HG03159 (cell line): ENCODE results near the gene NEK4.

Experiments used
- ATAC-seq: cut with Tn5 transposase; IDR thresholded peaks from one replicate; pipeline ENCODE4 v1.9.1; 2021; ENCODE audit warnings: mild to moderate bottlenecking, moderate library complexity; ENCODE audit not compliant: unreplicated experiment

NEK4 gene

GRCh38 chr3:52770496-52771333 is at the start of gene NEK4:
NEK4 (minus strand) TSS chr3:52770940; CDS start chr3:52770746, 194 bp downstream.
- ATAC-seq: peak; percentile 92

- no peak for ATAC-seq
Measured at GRCh38 chr3:52819936-52820335, 49.2 kb upstream of the NEK4 start.

GRCh38 chr3:52817860-52818259 is 47.1 kb upstream of the NEK4 start:
- no peak for ATAC-seq

GRCh38 chr3:52817221-52817620 is 46.5 kb upstream of the NEK4 start:
- ATAC-seq: no peak

- no peak for ATAC-seq
Measured at GRCh38 chr3:52816654-52817053, 45.9 kb upstream of the NEK4 start.

- no peak for ATAC-seq
Measured at GRCh38 chr3:52816199-52816598, 45.5 kb upstream of the NEK4 start.

- ATAC-seq: no peak
Measured at GRCh38 chr3:52813810-52814209, 43.1 kb upstream of the NEK4 start.

- ATAC-seq: no peak
Measured at GRCh38 chr3:52811452-52812011, 40.8 kb upstream of the NEK4 start.

- no peak for ATAC-seq
Measured at GRCh38 chr3:52810923-52811322, 40.2 kb upstream of the NEK4 start.

GRCh38 chr3:52809662-52810377 is 39.1 kb upstream of the NEK4 start:
- ATAC-seq: no peak

GRCh38 chr3:52809149-52809548 is 38.4 kb upstream of the NEK4 start:
- ATAC-seq: no peak

GRCh38 chr3:52805270-52806039 is 34.7 kb upstream of the NEK4 start:
- no peak for ATAC-seq

GRCh38 chr3:52801839-52802238 is 31.1 kb upstream of the NEK4 start:
- no peak for ATAC-seq

GRCh38 chr3:52800079-52800478 is 29.3 kb upstream of the NEK4 start:
- ATAC-seq: no peak

GRCh38 chr3:52798978-52799476 is 28.3 kb upstream of the NEK4 start:
- no peak for ATAC-seq

GRCh38 chr3:52798376-52798977 is 27.7 kb upstream of the NEK4 start:
- no peak for ATAC-seq

- no peak for ATAC-seq
Measured at GRCh38 chr3:52796411-52796810, 25.7 kb upstream of the NEK4 start.

GRCh38 chr3:52795298-52795900 is 24.7 kb upstream of the NEK4 start:
- no peak for ATAC-seq

- ATAC-seq: no peak
Measured at GRCh38 chr3:52794612-52795099, 23.9 kb upstream of the NEK4 start, which contains the start of gene ITIH3. ITIH3 (plus strand) TSS chr3:52794796; CDS start chr3:52794804, 8 bp downstream.
